Stimulated activated CD4-positive, alpha-beta T cell treated with anti-CD3 and anti-CD28 coated beads, Interleukin-4, amount 100 ng/mL, for 4 hours (primary cell): Measurements from ENCODE around the gene HSD17B8.

Experiments
- DNase-seq, 2 experiments: peaks; one replicate each; pipeline ENCODE4 v3.0.0-alpha.2; 2020

Gene HSD17B8

GRCh38 chr6:33204415-33205190 lies at the start of gene HSD17B8:
HSD17B8 (plus strand) TSS chr6:33204655; CDS start chr6:33204669, 14 bp downstream.
- peak; percentile 90 to 92 for DNase-seq

GRCh38 chr6:33156561-33156960 lies 47.9 kb upstream of the HSD17B8 start:
- no peak for DNase-seq

- DNase-seq, result no peak
Measured at GRCh38 chr6:33156964-33157363, 47.5 kb upstream of the HSD17B8 start.

GRCh38 chr6:33160096-33160495 lies 44.4 kb upstream of the HSD17B8 start:
- no peak for DNase-seq

- DNase-seq, result no peak
Measured at GRCh38 chr6:33160728-33161344, 43.6 kb upstream of the HSD17B8 start.

- DNase-seq, result peak; percentile 73 to 82
Measured at GRCh38 chr6:33161354-33162331, 42.8 kb upstream of the HSD17B8 start.

- no peak for DNase-seq
Measured at GRCh38 chr6:33163540-33163939, 40.9 kb upstream of the HSD17B8 start.

GRCh38 chr6:33164176-33164575 lies 40.3 kb upstream of the HSD17B8 start:
- DNase-seq, result no peak

- no peak for DNase-seq
Measured at GRCh38 chr6:33164665-33165373, 39.6 kb upstream of the HSD17B8 start.

- DNase-seq, result no peak
Measured at GRCh38 chr6:33165581-33166258, 38.7 kb upstream of the HSD17B8 start.

- no peak for DNase-seq
Measured at GRCh38 chr6:33166363-33166762, 38.1 kb upstream of the HSD17B8 start.

GRCh38 chr6:33166811-33167210 lies 37.6 kb upstream of the HSD17B8 start:
- no peak for DNase-seq

GRCh38 chr6:33167374-33168283 lies 36.8 kb upstream of the HSD17B8 start:
- DNase-seq, result no peak

GRCh38 chr6:33168284-33168601 lies 36.2 kb upstream of the HSD17B8 start:
- no peak for DNase-seq

- DNase-seq, result no peak
Measured at GRCh38 chr6:33168639-33169038, 35.8 kb upstream of the HSD17B8 start.

- no peak for DNase-seq
Measured at GRCh38 chr6:33169291-33170175, 34.9 kb upstream of the HSD17B8 start.

GRCh38 chr6:33170176-33171015 lies 34.1 kb upstream of the HSD17B8 start:
- DNase-seq, result no peak

- DNase-seq, result no peak
Measured at GRCh38 chr6:33171016-33171879, 33.2 kb upstream of the HSD17B8 start.
